Measurements from ENCODE around the gene MCOLN1. TPM values are rescaled to one million over a fixed set of nuclear protein-coding genes. Genes with fewer than 3 reads are reported as not detected.

MCOLN1 gene
- total RNA-seq, 1 experiment from 2014 or later: 15.7 TPM

DNA sequence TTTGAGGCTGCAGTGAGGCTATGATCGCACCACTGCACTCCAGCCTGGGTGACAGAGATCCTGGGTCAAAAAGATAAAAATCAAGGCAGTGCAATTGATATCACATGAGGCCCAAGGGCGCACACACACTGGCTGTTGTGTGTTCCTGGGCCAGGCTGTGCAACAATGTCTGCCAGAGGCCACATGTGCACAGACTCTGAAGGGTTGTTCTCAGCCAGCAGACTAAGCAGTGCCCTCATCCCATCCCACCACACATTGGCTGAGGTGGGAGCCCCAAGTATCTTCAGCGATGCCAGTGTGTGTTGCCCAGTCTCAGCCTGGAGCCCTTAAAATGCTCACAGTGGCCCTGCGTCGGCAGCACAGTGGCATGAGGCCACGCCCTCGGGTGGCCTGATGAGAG lies 46.2 kb upstream of the MCOLN1 start:
- H3K23ac ChIP-seq (ENCODE audit: insufficient read length, low read depth, low read length): no peak overlapping the region
- WGBS (ENCODE audit: extremely low coverage, insufficient read length, low lambda C conversion rate): no CpG with 5 or more reads among the region's 7 CpGs
- no peak overlapping the region for H3K14ac ChIP-seq (ENCODE audit: insufficient read depth, low read length)
- H2BK15ac ChIP-seq (ENCODE audit: low read depth, low read length): no peak overlapping the region
- H2BK5ac ChIP-seq (ENCODE audit: insufficient read length, low read length): no peak overlapping the region
- Mint-ChIP-seq H3K4me3 (no peak overlapping the region), H3K27me3 (ENCODE audit: low read depth) (no peaks in the 10 kb centered on the region), H3K4me1 (peaks cover 6 to 13% of the 10 kb centered on the region in 2 experiments), H3K27ac (no peak overlapping the region), H3K36me3 (ENCODE audit: insufficient read depth in 1 of 3, low read depth in 3 of 3) (peaks cover 0 to 12% (median 0%) of the 10 kb centered on the region in 3 experiments; a peak in 1 of 7 replicates), H3K9me3 (no peaks in the 10 kb centered on the region)
- H4K20me1 ChIP-seq (ENCODE audit: control insufficient read depth, insufficient read depth, insufficient read length): no peaks in the 10 kb centered on the region
- H2AFZ ChIP-seq (ENCODE audit: low read length): no peak overlapping the region
- H3K4me1 ChIP-seq (ENCODE audit: insufficient read depth, low read length): no peaks in the 10 kb centered on the region
- TF ChIP-seq, protein P1, sequence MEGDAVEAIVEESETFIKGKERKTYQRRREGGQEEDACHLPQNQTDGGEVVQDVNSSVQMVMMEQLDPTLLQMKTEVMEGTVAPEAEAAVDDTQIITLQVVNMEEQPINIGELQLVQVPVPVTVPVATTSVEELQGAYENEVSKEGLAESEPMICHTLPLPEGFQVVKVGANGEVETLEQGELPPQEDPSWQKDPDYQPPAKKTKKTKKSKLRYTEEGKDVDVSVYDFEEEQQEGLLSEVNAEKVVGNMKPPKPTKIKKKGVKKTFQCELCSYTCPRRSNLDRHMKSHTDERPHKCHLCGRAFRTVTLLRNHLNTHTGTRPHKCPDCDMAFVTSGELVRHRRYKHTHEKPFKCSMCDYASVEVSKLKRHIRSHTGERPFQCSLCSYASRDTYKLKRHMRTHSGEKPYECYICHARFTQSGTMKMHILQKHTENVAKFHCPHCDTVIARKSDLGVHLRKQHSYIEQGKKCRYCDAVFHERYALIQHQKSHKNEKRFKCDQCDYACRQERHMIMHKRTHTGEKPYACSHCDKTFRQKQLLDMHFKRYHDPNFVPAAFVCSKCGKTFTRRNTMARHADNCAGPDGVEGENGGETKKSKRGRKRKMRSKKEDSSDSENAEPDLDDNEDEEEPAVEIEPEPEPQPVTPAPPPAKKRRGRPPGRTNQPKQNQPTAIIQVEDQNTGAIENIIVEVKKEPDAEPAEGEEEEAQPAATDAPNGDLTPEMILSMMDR (conservative IDR thresholded peaks at IDR 0.05): no peak
- H3T11ph ChIP-seq (ENCODE audit: low read length): no peak overlapping the region
- H4K91ac ChIP-seq (ENCODE audit: insufficient read length, low read depth, low read length): no peak overlapping the region
- no peaks in the 10 kb centered on the region for H3K27me3 ChIP-seq (ENCODE audit: insufficient read depth, low read length)
- H3K23me2 ChIP-seq (ENCODE audit: insufficient read length, low read depth, low read length, poor library complexity, severe bottlenecking): no peaks in the 10 kb centered on the region
- H3K79me1 ChIP-seq (ENCODE audit: insufficient read depth, low read depth, low read length, poor library complexity, severe bottlenecking): no peaks in the 10 kb centered on the region
- no peak overlapping the region for H4K5ac ChIP-seq (ENCODE audit: insufficient read length, low read depth, low read length)
- H2BK20ac ChIP-seq (ENCODE audit: low read depth, low read length, poor library complexity, severe bottlenecking): no peak overlapping the region
- no peak overlapping the region for H3K9ac ChIP-seq (ENCODE audit: extremely low read depth, insufficient read length, low read length)
- no peak overlapping the region for H2BK12ac ChIP-seq (ENCODE audit: insufficient read length, low read depth, low read length)
- no peak overlapping the region for H3K4ac ChIP-seq (ENCODE audit: low read depth, low read length)
- no peak overlapping the region for H3K56ac ChIP-seq (ENCODE audit: insufficient read length, low read depth, low read length)
- H3K79me2 ChIP-seq (ENCODE audit: insufficient read depth, low read length): no peaks in the 10 kb centered on the region
- no peaks in the 10 kb centered on the region for H3K9me3 ChIP-seq (ENCODE audit: control insufficient read depth, low read depth, low read length)
- no peak overlapping the region for H3K27ac ChIP-seq (ENCODE audit: insufficient read length, low read depth, low read length)
- H3K18ac ChIP-seq (ENCODE audit: insufficient read length, low read depth, low read length): no peak overlapping the region
- no peak overlapping the region for H2BK120ac ChIP-seq (ENCODE audit: low read depth, low read length, poor library complexity, severe bottlenecking)
- no peak overlapping the region for H4K8ac ChIP-seq (replicated peaks; ENCODE audit: insufficient read length, low read depth, low read length)
- no peak for DNase-seq
- H3K4me2 ChIP-seq (ENCODE audit: insufficient read depth, insufficient read length, low read length): no peak overlapping the region
- H2AK5ac ChIP-seq (ENCODE audit: insufficient read length, low read length): no peak overlapping the region

All from H9 (cell line).